Fibroblast of lung (primary cell): ENCODE data around the gene SFMBT2.

Source experiments
- CTCF ChIP-seq, 2 donors: IDR thresholded peaks in 1 of 2; conservative IDR thresholded peaks in 1 of 2; 1 replicate in 1 of 2; 2 replicates in 1 of 2; pipeline ENCODE4 v1.5.1; 2011 to 2012; ENCODE audit warnings: low read length in 2 of 2, control low read depth in 1 of 2, inconsistent platforms in 1 of 2, low read depth in 1 of 2, mild to moderate bottlenecking in 1 of 2
- EZH2 ChIP-seq: IDR thresholded peaks from 2 replicates; pipeline ENCODE4 v1.5.1; 2012; ENCODE audit warnings: low read length, control low read depth, mild to moderate bottlenecking; ENCODE audit errors: missing control alignments

GRCh38 chr10:7234109-7234508, 176.7 kb downstream of the SFMBT2 start:
- TF ChIP-seq CTCF (conservative IDR thresholded peaks at IDR 0.05 in 1 of 2, IDR thresholded peaks at IDR 0.05 in 1 of 2; ENCODE audit: low read depth in 1 of 2, low read length in 2 of 2): no peak
- no peak for TF ChIP-seq EZH2
